GM23338 (cell line): ENCODE data around the gene ESM1. TPM values are rescaled to one million over a fixed set of nuclear protein-coding genes. Genes with fewer than 3 reads are reported as not detected.

Experiments
- ATAC-seq: fragments of 200-7000 bp; cut with Tn5 transposase; 3 replicates; pipeline ENCODE4 v1.9.1; 2020
- DNase-seq: peaks from one replicate; pipeline ENCODE4 v3.0.0-alpha.2; 2015; ENCODE audit warnings: low spot score
- H2AFZ ChIP-seq: fragments of 200-600 bp; sonication (generic); 2 replicates; pipeline ENCODE4 v1.8.0; 2016; ENCODE audit warnings: antibody characterized with exemption, mild to moderate bottlenecking, moderate library complexity
- H3F3A ChIP-seq: fragments of 200-600 bp; sonication (generic); replicated peaks from 2 replicates; pipeline ENCODE4 v1.8.0; 2017; ENCODE audit warnings: antibody characterized with exemption, mixed run types, low read depth
- H3K27ac ChIP-seq: fragments of 200-600 bp; sonication (generic); 2 replicates; pipeline ENCODE4 v1.6.1; 2016; ENCODE audit warnings: low read depth
- H3K27me3 ChIP-seq: fragments of 200-600 bp; sonication (generic); 2 replicates; pipeline ENCODE4 v1.8.0; 2016; ENCODE audit warnings: mild to moderate bottlenecking, mixed run types, moderate library complexity; ENCODE audit not compliant: insufficient read depth
- H3K36me3 ChIP-seq: fragments of 200-600 bp; sonication (generic); 2 replicates; pipeline ENCODE4 v1.8.0; 2016; ENCODE audit warnings: mild to moderate bottlenecking; ENCODE audit not compliant: insufficient read depth
- H3K4me1 ChIP-seq: fragments of 200-600 bp; sonication (generic); 2 replicates; pipeline ENCODE4 v1.8.0; 2016; ENCODE audit warnings: mild to moderate bottlenecking, moderate library complexity; ENCODE audit not compliant: insufficient read depth
- H3K4me2 ChIP-seq: fragments of 200-600 bp; sonication (generic); 2 replicates; pipeline ENCODE4 v1.7.1; 2017; ENCODE audit warnings: mixed run types
- H3K4me3 ChIP-seq: fragments of 200-600 bp; sonication (generic); 2 replicates; pipeline ENCODE4 v1.6.1; 2016; ENCODE audit warnings: mixed run types
- H3K79me2 ChIP-seq: fragments of 200-600 bp; sonication (generic); replicated peaks from 2 replicates; pipeline ENCODE4 v1.8.0; 2017; ENCODE audit warnings: mild to moderate bottlenecking; ENCODE audit not compliant: insufficient read depth
- H3K9me2 ChIP-seq: fragments of 200-600 bp; sonication (generic); 2 replicates; pipeline ENCODE4 v1.8.0; 2017; ENCODE audit not compliant: insufficient read depth
- H4K20me1 ChIP-seq: fragments of 200-600 bp; sonication (generic); replicated peaks from 2 replicates; pipeline ENCODE4 v1.8.0; 2017; ENCODE audit warnings: mild to moderate bottlenecking; ENCODE audit not compliant: insufficient read depth
- H3K27ac Mint-ChIP-seq: 2 replicates; pipeline ENCODE4 v1.8.0; 2020; ENCODE audit warnings: inconsistent platforms, mild to moderate bottlenecking, moderate library complexity, mixed read lengths
- H3K27me3 Mint-ChIP-seq: 3 replicates; pipeline ENCODE4 v1.8.0; 2022; ENCODE audit warnings: low read depth, mild to moderate bottlenecking, moderate library complexity, mixed read lengths, inconsistent platforms; ENCODE audit not compliant: insufficient read depth, poor library complexity
- H3K36me3 Mint-ChIP-seq: 3 replicates; pipeline ENCODE4 v1.8.0; 2021; ENCODE audit warnings: low read depth, mild to moderate bottlenecking, inconsistent platforms, moderate library complexity, mixed read lengths
- H3K4me1 Mint-ChIP-seq: 3 replicates; pipeline ENCODE4 v1.8.0; 2020; ENCODE audit warnings: mild to moderate bottlenecking, inconsistent platforms, mixed read lengths
- H3K4me3 Mint-ChIP-seq: 3 replicates; pipeline ENCODE4 v1.8.0; 2021; ENCODE audit warnings: moderate library complexity, mild to moderate bottlenecking, inconsistent platforms, mixed read lengths
- H3K9me3 Mint-ChIP-seq: 3 replicates; pipeline ENCODE4 v1.8.0; 2020; ENCODE audit warnings: moderate library complexity, mild to moderate bottlenecking, inconsistent platforms, mixed read lengths
- CREB1 ChIP-seq: fragments of 250-450 bp; sonication (Bioruptor Pico); IDR thresholded peaks from 2 replicates; pipeline ENCODE4 v1.5.0; 2020; ENCODE audit warnings: low read depth, mild to moderate bottlenecking, moderate library complexity
- EZH2 ChIP-seq: fragments of 200-600 bp; sonication (generic); IDR thresholded peaks from one replicate; pipeline ENCODE4 v1.8.0; 2017; ENCODE audit warnings: antibody characterized with exemption, mild to moderate bottlenecking, low read depth; ENCODE audit not compliant: unreplicated experiment
- EZH2phosphoT487 ChIP-seq: fragments of 200-600 bp; sonication (generic); IDR thresholded peaks from one replicate; pipeline ENCODE4 v1.8.1; 2018; ENCODE audit warnings: antibody characterized with exemption; ENCODE audit not compliant: unreplicated experiment
- JUNB ChIP-seq: IDR thresholded peaks from one replicate; pipeline ENCODE4 v1.6.1; 2016; ENCODE audit warnings: antibody characterized with exemption; ENCODE audit not compliant: unreplicated experiment
- NANOG ChIP-seq: IDR thresholded peaks from 2 replicates; pipeline ENCODE4 v1.6.1; 2016; ENCODE audit warnings: antibody characterized with exemption, borderline replicate concordance
- POLR2AphosphoS5 ChIP-seq: IDR thresholded peaks from 2 replicates; pipeline ENCODE4 v1.6.1; 2016; ENCODE audit warnings: antibody characterized with exemption, low read depth
- STAT1 ChIP-seq: IDR thresholded peaks from one replicate; pipeline ENCODE4 v1.6.1; 2016; ENCODE audit warnings: antibody characterized with exemption; ENCODE audit not compliant: unreplicated experiment
- ZNF114 ChIP-seq: fragments of 250-450 bp; sonication (Bioruptor Pico); IDR thresholded peaks from 2 replicates; pipeline ENCODE4 v1.5.0; 2020; ENCODE audit warnings: mild to moderate bottlenecking, moderate library complexity
- ZNF331 ChIP-seq: fragments of 250-450 bp; sonication (Bioruptor Pico); IDR thresholded peaks from 2 replicates; pipeline ENCODE4 v1.5.0; 2020; ENCODE audit warnings: low read depth, mild to moderate bottlenecking, moderate library complexity
- polyA plus RNA-seq: library from polyadenylated mRNA; unstranded; fragments of >200 nt; fragmentation: Nextera tagmentation; extraction: Ambion mirVana; gene quantifications from 2 replicates; pipeline ENCODE4 v1.2.1, GENCODE V29; 2016
- total RNA-seq: library from RNA; depleted of rRNA; stranded (reverse); fragments of >200 nt; shearing (Covaris generic); gene quantifications from 2 replicates; pipeline ENCODE4 v1.2.3, GENCODE V29; 2014
- TF ChIP-seq, protein P1 (sequence below), 2 experiments: fragments of 200-600 bp in 1 of 2; sonication (generic) in 1 of 2; conservative IDR thresholded peaks; 2 replicates each; pipeline versions ENCODE4 v1.5.1 to v1.6.1; 2016 to 2017; ENCODE audit warnings: antibody characterized with exemption in 2 of 2, low read depth in 2 of 2, mild to moderate bottlenecking in 2 of 2, moderate library complexity in 1 of 2
- TF ChIP-seq, protein P2 (sequence below): IDR thresholded peaks from 2 replicates; pipeline ENCODE4 v1.6.1; 2016; ENCODE audit warnings: antibody characterized with exemption
- TF ChIP-seq, protein P3 (sequence below): IDR thresholded peaks from one replicate; pipeline ENCODE4 v1.6.1; 2018; ENCODE audit warnings: antibody characterized with exemption; ENCODE audit not compliant: unreplicated experiment
- TF ChIP-seq, protein P4 (sequence below): fragments of 250-450 bp; sonication (Bioruptor Pico); IDR thresholded peaks from 2 replicates; pipeline ENCODE4 v1.5.0; 2020; ENCODE audit warnings: mild to moderate bottlenecking, moderate library complexity

Gene ESM1
- total and polyA plus RNA-seq, 2 experiments from 2014 or later: 0.14 TPM; not detected in 1

DNA sequence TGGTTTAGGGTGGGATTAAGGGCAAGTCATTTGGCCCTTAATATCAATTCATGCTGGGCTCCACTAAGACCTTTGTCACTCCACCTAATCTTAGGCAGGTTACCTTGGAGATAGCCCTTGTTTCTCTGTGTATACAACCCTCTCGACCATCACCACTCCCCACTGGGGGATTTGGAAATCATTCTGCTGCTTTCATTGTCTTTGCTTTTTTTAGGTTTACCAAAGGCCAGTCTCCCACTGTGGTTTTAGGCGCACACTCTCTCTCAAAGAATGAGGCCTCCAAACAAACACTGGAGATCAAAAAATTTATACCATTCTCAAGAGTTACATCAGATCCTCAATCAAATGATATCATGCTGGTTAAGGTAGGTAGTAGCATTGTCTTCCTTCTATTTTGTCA, 44.8 kb upstream of the ESM1 start:
- DNase-seq (no peak), ATAC-seq (peak; percentile 51; the same call in 2 of the 3 replicates)
- Histone ChIP-seq H3K27me3 (no peaks in the 10 kb centered on the region), H3F3A (no peaks in the 10 kb centered on the region), H3K4me3 (no peak overlapping the region), H3K27ac (no peak overlapping the region), H4K20me1 (no peaks in the 10 kb centered on the region), H3K9me2 (no peaks in the 10 kb centered on the region), H3K79me2 (no peaks in the 10 kb centered on the region), H2AFZ (no peak overlapping the region; the same call in 1 of the 2 replicates), H3K36me3 (no peaks in the 10 kb centered on the region), H3K4me1 (peaks cover 10% of the 10 kb centered on the region), H3K4me2 (no peak overlapping the region)
- Mint-ChIP-seq H3K27me3 (no peaks in the 10 kb centered on the region), H3K9me3 (no peaks in the 10 kb centered on the region), H3K36me3 (no peaks in the 10 kb centered on the region), H3K4me3 (no peak overlapping the region), H3K27ac (no peak overlapping the region), H3K4me1 (peaks cover 13% of the 10 kb centered on the region; the same call in 2 of the 3 replicates)
- TF ChIP-seq, protein P1, sequence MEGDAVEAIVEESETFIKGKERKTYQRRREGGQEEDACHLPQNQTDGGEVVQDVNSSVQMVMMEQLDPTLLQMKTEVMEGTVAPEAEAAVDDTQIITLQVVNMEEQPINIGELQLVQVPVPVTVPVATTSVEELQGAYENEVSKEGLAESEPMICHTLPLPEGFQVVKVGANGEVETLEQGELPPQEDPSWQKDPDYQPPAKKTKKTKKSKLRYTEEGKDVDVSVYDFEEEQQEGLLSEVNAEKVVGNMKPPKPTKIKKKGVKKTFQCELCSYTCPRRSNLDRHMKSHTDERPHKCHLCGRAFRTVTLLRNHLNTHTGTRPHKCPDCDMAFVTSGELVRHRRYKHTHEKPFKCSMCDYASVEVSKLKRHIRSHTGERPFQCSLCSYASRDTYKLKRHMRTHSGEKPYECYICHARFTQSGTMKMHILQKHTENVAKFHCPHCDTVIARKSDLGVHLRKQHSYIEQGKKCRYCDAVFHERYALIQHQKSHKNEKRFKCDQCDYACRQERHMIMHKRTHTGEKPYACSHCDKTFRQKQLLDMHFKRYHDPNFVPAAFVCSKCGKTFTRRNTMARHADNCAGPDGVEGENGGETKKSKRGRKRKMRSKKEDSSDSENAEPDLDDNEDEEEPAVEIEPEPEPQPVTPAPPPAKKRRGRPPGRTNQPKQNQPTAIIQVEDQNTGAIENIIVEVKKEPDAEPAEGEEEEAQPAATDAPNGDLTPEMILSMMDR (conservative IDR thresholded peaks at IDR 0.05; ENCODE audit: low read depth in 2 of 2): no peak
- TF ChIP-seq STAT1 (no peak), ZNF114 (CRISPR knock-in tag) (no peak), EZH2phosphoT487 (no peak), NANOG (no peak), CREB1 (CRISPR knock-in tag) (no peak), POLR2AphosphoS5 (no peak), EZH2 (no peak), JUNB (no peak), ZNF331 (CRISPR knock-in tag) (no peak)
- TF ChIP-seq, protein P2, sequence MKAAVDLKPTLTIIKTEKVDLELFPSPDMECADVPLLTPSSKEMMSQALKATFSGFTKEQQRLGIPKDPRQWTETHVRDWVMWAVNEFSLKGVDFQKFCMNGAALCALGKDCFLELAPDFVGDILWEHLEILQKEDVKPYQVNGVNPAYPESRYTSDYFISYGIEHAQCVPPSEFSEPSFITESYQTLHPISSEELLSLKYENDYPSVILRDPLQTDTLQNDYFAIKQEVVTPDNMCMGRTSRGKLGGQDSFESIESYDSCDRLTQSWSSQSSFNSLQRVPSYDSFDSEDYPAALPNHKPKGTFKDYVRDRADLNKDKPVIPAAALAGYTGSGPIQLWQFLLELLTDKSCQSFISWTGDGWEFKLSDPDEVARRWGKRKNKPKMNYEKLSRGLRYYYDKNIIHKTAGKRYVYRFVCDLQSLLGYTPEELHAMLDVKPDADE: no peak
- TF ChIP-seq, protein P3, sequence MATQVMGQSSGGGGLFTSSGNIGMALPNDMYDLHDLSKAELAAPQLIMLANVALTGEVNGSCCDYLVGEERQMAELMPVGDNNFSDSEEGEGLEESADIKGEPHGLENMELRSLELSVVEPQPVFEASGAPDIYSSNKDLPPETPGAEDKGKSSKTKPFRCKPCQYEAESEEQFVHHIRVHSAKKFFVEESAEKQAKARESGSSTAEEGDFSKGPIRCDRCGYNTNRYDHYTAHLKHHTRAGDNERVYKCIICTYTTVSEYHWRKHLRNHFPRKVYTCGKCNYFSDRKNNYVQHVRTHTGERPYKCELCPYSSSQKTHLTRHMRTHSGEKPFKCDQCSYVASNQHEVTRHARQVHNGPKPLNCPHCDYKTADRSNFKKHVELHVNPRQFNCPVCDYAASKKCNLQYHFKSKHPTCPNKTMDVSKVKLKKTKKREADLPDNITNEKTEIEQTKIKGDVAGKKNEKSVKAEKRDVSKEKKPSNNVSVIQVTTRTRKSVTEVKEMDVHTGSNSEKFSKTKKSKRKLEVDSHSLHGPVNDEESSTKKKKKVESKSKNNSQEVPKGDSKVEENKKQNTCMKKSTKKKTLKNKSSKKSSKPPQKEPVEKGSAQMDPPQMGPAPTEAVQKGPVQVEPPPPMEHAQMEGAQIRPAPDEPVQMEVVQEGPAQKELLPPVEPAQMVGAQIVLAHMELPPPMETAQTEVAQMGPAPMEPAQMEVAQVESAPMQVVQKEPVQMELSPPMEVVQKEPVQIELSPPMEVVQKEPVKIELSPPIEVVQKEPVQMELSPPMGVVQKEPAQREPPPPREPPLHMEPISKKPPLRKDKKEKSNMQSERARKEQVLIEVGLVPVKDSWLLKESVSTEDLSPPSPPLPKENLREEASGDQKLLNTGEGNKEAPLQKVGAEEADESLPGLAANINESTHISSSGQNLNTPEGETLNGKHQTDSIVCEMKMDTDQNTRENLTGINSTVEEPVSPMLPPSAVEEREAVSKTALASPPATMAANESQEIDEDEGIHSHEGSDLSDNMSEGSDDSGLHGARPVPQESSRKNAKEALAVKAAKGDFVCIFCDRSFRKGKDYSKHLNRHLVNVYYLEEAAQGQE: no peak
- TF ChIP-seq, protein P4, sequence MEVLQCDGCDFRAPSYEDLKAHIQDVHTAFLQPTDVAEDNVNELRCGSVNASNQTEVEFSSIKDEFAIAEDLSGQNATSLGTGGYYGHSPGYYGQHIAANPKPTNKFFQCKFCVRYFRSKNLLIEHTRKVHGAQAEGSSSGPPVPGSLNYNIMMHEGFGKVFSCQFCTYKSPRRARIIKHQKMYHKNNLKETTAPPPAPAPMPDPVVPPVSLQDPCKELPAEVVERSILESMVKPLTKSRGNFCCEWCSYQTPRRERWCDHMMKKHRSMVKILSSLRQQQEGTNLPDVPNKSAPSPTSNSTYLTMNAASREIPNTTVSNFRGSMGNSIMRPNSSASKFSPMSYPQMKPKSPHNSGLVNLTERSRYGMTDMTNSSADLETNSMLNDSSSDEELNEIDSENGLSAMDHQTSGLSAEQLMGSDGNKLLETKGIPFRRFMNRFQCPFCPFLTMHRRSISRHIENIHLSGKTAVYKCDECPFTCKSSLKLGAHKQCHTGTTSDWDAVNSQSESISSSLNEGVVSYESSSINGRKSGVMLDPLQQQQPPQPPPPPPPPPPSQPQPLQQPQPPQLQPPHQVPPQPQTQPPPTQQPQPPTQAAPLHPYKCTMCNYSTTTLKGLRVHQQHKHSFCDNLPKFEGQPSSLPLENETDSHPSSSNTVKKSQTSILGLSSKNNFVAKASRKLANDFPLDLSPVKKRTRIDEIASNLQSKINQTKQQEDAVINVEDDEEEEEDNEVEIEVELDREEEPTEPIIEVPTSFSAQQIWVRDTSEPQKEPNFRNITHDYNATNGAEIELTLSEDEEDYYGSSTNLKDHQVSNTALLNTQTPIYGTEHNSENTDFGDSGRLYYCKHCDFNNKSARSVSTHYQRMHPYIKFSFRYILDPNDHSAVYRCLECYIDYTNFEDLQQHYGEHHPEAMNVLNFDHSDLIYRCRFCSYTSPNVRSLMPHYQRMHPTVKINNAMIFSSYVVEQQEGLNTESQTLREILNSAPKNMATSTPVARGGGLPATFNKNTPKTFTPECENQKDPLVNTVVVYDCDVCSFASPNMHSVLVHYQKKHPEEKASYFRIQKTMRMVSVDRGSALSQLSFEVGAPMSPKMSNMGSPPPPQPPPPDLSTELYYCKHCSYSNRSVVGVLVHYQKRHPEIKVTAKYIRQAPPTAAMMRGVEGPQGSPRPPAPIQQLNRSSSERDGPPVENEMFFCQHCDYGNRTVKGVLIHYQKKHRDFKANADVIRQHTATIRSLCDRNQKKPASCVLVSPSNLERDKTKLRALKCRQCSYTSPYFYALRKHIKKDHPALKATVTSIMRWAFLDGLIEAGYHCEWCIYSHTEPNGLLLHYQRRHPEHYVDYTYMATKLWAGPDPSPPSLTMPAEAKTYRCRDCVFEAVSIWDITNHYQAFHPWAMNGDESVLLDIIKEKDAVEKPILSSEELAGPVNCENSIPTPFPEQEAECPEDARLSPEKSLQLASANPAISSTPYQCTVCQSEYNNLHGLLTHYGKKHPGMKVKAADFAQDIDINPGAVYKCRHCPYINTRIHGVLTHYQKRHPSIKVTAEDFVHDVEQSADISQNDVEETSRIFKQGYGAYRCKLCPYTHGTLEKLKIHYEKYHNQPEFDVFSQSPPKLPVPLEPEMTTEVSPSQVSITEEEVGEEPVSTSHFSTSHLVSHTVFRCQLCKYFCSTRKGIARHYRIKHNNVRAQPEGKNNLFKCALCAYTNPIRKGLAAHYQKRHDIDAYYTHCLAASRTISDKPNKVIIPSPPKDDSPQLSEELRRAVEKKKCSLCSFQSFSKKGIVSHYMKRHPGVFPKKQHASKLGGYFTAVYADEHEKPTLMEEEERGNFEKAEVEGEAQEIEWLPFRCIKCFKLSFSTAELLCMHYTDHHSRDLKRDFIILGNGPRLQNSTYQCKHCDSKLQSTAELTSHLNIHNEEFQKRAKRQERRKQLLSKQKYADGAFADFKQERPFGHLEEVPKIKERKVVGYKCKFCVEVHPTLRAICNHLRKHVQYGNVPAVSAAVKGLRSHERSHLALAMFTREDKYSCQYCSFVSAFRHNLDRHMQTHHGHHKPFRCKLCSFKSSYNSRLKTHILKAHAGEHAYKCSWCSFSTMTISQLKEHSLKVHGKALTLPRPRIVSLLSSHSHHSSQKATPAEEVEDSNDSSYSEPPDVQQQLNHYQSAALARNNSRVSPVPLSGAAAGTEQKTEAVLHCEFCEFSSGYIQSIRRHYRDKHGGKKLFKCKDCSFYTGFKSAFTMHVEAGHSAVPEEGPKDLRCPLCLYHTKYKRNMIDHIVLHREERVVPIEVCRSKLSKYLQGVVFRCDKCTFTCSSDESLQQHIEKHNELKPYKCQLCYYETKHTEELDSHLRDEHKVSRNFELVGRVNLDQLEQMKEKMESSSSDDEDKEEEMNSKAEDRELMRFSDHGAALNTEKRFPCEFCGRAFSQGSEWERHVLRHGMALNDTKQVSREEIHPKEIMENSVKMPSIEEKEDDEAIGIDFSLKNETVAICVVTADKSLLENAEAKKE (CRISPR knock-in tag): no peak
